ENCODE results near the gene CLPTM1L. TPM values are rescaled to one million over a fixed set of nuclear protein-coding genes. Genes with fewer than 3 reads are reported as not detected.

The CLPTM1L gene, protein sequence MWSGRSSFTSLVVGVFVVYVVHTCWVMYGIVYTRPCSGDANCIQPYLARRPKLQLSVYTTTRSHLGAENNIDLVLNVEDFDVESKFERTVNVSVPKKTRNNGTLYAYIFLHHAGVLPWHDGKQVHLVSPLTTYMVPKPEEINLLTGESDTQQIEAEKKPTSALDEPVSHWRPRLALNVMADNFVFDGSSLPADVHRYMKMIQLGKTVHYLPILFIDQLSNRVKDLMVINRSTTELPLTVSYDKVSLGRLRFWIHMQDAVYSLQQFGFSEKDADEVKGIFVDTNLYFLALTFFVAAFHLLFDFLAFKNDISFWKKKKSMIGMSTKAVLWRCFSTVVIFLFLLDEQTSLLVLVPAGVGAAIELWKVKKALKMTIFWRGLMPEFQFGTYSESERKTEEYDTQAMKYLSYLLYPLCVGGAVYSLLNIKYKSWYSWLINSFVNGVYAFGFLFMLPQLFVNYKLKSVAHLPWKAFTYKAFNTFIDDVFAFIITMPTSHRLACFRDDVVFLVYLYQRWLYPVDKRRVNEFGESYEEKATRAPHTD
- 49.2 TPM for polyA plus RNA-seq (2013, experiment 1 of 2)
- polyA plus RNA-seq (2013, experiment 2 of 2) = 50.1 TPM

DNA sequence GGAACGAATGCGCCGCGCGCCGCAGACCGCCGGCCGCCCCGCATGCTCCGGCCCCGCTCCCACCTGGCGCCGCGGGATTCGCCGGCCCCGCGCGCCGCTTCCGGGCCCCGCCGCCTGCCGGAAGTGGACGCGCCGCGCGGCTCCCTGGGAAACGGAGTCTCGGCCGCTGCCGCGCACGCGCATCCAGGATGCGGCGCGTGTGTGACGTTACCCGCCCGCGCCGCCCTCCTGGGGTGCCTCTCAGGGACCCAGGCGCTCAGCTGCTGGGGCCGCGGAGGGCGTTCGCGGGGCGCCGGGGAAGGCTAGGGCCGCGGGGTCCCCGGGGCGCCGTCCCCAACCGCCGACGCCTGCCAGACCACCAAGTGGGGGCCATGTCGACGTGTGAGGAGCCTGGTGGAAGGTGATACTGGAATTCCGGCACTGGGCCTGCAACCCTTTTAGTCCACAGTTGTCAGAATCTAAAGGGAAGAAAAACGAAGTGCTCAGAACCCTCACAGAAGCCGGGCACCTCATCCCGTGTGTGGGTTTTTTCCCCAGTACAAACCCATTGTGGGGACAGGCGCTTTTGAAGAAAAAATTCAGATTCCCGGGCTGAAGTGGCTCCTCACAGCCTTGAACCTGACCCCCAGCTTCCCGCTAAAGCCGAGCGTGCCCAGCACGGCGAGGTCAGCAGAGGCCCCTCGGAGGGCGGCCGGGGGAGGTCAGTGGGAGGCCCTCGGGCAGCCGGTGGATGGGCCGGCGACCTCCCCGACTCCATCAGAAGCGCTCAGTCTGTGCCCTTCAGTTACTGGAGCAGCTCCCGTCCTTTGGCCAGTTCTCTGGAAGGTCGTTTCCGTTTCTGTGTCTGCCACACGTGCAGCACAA, at the start of gene CLPTM1L:
Gene CLPTM1L, minus strand, starts transcription at position 125 of the 864 bp plus-strand sequence. CDS start 258 bp downstream, outside the sequence.
- Histone ChIP-seq H3K27me3 (ENCODE audit: control insufficient read depth in 3 of 3, insufficient read depth in 3 of 3, low read depth in 1 of 3, low read length in 3 of 3) (no peaks in the 10 kb centered on the region), H3K18ac (ENCODE audit: low read length) (peak within 1 kb of the TSS; percentile 94), H2BK120ac (ENCODE audit: low read depth, low read length) (no peak within 1 kb of the TSS), H4K8ac (ENCODE audit: low read depth, low read length) (peak within 1 kb of the TSS; percentile 65), H3K4ac (ENCODE audit: low read length) (no peak within 1 kb of the TSS), H3K36me3 (replicated peaks in 1 of 2; ENCODE audit: control insufficient read depth in 2 of 2, insufficient read depth in 2 of 2, low read length in 2 of 2) (peaks cover 25 to 32% of the 10 kb centered on the region in 2 donors), H3K23ac (ENCODE audit: low read depth, low read length, poor library complexity) (peak within 1 kb of the TSS; percentile 58), H2BK15ac (ENCODE audit: low read length) (no peak within 1 kb of the TSS), H2AK5ac (ENCODE audit: low read depth, low read length) (peak within 1 kb of the TSS; percentile 85), H4K91ac (ENCODE audit: low read depth, low read length, poor library complexity) (no peak within 1 kb of the TSS), H3K79me1 (ENCODE audit: low read depth, low read length) (peaks cover 15% of the 10 kb centered on the region), H2AFZ (ENCODE audit: low read length) (peak within 1 kb of the TSS; percentile 99), H3K4me3 (ENCODE audit: low read length in 2 of 2) (peak within 1 kb of the TSS; percentile 93 to 98), H3K4me1 (ENCODE audit: control insufficient read depth in 2 of 2, insufficient read depth in 1 of 2, low read depth in 1 of 2, low read length in 2 of 2) (peaks cover 7 to 8% of the 10 kb centered on the region in 2 donors), H2BK5ac (ENCODE audit: low read length) (peak within 1 kb of the TSS; percentile 1), H3K27ac (replicated peaks; ENCODE audit: low read length) (no peak within 1 kb of the TSS), H3K9ac (ENCODE audit: low read depth, low read length, poor library complexity) (peak within 1 kb of the TSS; percentile 89), H3K4me2 (ENCODE audit: insufficient read depth, low read length, poor library complexity, severe bottlenecking) (peak within 1 kb of the TSS; percentile 64), H2BK12ac (ENCODE audit: low read length) (no peak within 1 kb of the TSS), H3K9me3 (replicated peaks in 1 of 2; ENCODE audit: control insufficient read depth in 2 of 2, insufficient read depth in 1 of 2, low read depth in 1 of 2, low read length in 2 of 2) (peaks cover 0 to 1% of the 10 kb centered on the region in 2 donors), H3K14ac (ENCODE audit: low read length) (peak within 1 kb of the TSS; percentile 21)
- WGBS, 2 donors (ENCODE audit: extremely low coverage in 2 of 2, insufficient read length in 2 of 2, insufficient replicate concordance in 1 of 2) = no CpG with 5 or more reads among the region's 87 CpGs
- peak; percentile 88 for DNase-seq (ENCODE audit: low spot score)

DNA sequence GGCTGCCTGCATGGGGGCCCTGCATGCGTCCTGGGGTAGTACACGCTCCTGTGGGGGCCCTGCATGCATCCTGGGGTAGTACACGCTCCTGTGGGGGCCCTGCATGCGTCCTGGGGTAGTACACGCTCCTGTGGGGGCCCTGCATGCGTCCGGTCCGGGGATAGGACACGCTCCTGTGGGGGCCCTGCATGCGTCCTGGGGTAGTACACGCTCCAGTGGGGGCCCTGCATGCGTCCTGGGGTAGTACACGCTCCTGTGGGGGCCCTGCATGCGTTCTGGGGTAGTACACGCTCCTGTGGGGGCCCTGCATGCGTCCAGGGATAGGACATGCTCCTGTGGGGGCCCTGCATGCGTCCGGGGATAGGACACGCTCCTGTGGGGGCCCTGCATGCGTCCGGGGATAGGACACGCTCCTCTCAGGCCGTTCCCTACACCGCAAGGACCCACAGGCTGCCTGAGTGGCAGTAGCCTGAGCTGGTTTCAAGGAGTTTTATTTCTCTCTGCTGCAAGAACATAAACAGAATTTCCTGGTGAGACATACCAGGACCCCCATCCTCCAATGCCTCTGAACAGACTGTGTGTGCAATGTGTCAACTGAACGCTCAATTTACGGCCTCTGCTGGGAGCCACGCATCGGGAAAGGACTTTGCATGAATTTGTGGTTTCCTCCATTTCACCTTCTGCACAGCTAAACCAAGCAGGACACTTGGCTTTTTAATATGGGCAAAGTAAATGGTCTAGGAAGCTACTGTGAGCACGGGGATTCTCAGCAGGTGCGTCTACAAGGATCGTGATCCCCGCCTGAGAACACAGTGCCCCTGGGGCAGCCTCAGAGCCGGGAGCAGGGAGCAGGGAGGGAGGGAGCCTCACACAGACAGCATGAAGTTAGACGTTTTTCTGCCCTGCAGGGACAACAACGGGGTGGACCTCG, 48.9 kb upstream of the CLPTM1L start:
- Histone ChIP-seq H3K79me1 (ENCODE audit: low read depth, low read length) (no peaks in the 10 kb centered on the region), H3K9ac (ENCODE audit: low read depth, low read length, poor library complexity) (no peak overlapping the region), H3K36me3 (replicated peaks in 1 of 2; ENCODE audit: control insufficient read depth in 2 of 2, insufficient read depth in 2 of 2, low read length in 2 of 2) (no peaks in the 10 kb centered on the region), H3K4me2 (ENCODE audit: insufficient read depth, low read length, poor library complexity, severe bottlenecking) (peak overlapping the region; percentile 4), H3K4ac (ENCODE audit: low read length) (no peak overlapping the region), H3K4me1 (ENCODE audit: control insufficient read depth in 2 of 2, insufficient read depth in 1 of 2, low read depth in 1 of 2, low read length in 2 of 2) (no peaks in the 10 kb centered on the region), H2BK5ac (ENCODE audit: low read length) (peak overlapping the region; percentile 94), H2AK5ac (ENCODE audit: low read depth, low read length) (peak overlapping the region; percentile 3), H3K14ac (ENCODE audit: low read length) (peak overlapping the region; percentile 21), H3K27me3 (ENCODE audit: control insufficient read depth in 3 of 3, insufficient read depth in 3 of 3, low read depth in 1 of 3, low read length in 3 of 3) (peaks cover 0 to 58% (median 2%) of the 10 kb centered on the region in 3 experiments), H2AFZ (ENCODE audit: low read length) (no peak overlapping the region), H4K8ac (ENCODE audit: low read depth, low read length) (no peak overlapping the region), H2BK12ac (ENCODE audit: low read length) (no peak overlapping the region), H2BK15ac (ENCODE audit: low read length) (no peak overlapping the region), H3K9me3 (replicated peaks in 1 of 2; ENCODE audit: control insufficient read depth in 2 of 2, insufficient read depth in 1 of 2, low read depth in 1 of 2, low read length in 2 of 2) (peaks cover 0 to 3% of the 10 kb centered on the region in 2 donors), H3K23ac (ENCODE audit: low read depth, low read length, poor library complexity) (peak overlapping the region; percentile 80), H2BK120ac (ENCODE audit: low read depth, low read length) (no peak overlapping the region), H3K4me3 (ENCODE audit: low read length in 2 of 2) (no peak overlapping the region), H3K18ac (ENCODE audit: low read length) (peak overlapping the region; percentile 28), H3K27ac (replicated peaks; ENCODE audit: low read length) (no peak overlapping the region), H4K91ac (ENCODE audit: low read depth, low read length, poor library complexity) (no peak overlapping the region)
- no CpG with 5 or more reads among the region's 36 CpGs for WGBS, 2 donors (ENCODE audit: extremely low coverage in 2 of 2, insufficient read length in 2 of 2, insufficient replicate concordance in 1 of 2)
- no peak for DNase-seq (ENCODE audit: low spot score)

DNA sequence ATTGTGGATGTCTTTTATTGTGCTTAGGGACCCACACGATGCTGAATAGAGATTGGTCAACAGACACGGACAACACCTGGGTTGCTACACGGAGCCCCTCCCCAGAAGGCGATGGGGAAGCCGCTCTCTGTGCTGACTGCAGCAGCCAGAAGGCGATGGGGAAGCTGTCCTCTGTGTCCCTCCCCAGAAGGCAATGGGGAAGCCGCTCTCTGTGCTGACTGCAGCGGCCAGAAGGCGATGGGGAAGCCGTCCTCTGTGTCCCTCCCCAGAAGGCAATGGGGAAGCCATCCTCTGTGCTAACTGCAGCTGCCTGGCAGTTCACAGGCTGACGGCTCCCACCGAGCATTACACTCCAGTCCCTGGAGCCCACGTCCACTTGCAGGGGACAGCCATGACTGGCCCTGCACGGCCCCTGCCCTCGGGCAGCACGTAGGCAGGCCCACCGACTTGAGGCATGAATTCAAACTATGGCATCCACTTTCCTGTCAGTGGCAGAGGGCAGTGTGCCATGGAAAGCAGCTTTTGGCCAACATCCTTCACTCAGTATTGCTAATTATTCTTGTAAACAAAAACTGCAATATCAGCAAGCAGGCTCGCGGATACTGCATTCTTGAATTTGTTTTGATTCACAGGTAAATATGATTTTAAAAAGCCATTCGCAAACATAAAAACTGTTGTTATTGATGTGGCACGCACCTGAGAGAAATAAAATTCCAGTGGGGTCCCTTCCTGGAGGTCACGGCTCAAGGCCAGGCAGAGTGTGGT, 48.1 kb upstream of the CLPTM1L start:
- Histone ChIP-seq H3K4me1 (ENCODE audit: control insufficient read depth in 2 of 2, insufficient read depth in 1 of 2, low read depth in 1 of 2, low read length in 2 of 2) (no peaks in the 10 kb centered on the region), H2AFZ (ENCODE audit: low read length) (no peak overlapping the region), H2BK120ac (ENCODE audit: low read depth, low read length) (no peak overlapping the region), H3K9me3 (replicated peaks in 1 of 2; ENCODE audit: control insufficient read depth in 2 of 2, insufficient read depth in 1 of 2, low read depth in 1 of 2, low read length in 2 of 2) (peaks cover 0 to 2% of the 10 kb centered on the region in 2 donors), H3K4me3 (ENCODE audit: low read length in 2 of 2) (no peak overlapping the region), H3K36me3 (replicated peaks in 1 of 2; ENCODE audit: control insufficient read depth in 2 of 2, insufficient read depth in 2 of 2, low read length in 2 of 2) (peaks cover 0 to 2% of the 10 kb centered on the region in 2 donors), H2AK5ac (ENCODE audit: low read depth, low read length) (no peak overlapping the region), H2BK15ac (ENCODE audit: low read length) (no peak overlapping the region), H4K91ac (ENCODE audit: low read depth, low read length, poor library complexity) (no peak overlapping the region), H3K27me3 (ENCODE audit: control insufficient read depth in 3 of 3, insufficient read depth in 3 of 3, low read depth in 1 of 3, low read length in 3 of 3) (peaks cover 2 to 65% (median 9%) of the 10 kb centered on the region in 3 experiments), H3K9ac (ENCODE audit: low read depth, low read length, poor library complexity) (no peak overlapping the region), H3K4ac (ENCODE audit: low read length) (no peak overlapping the region), H4K8ac (ENCODE audit: low read depth, low read length) (peak overlapping the region; percentile 31), H3K79me1 (ENCODE audit: low read depth, low read length) (no peaks in the 10 kb centered on the region), H3K14ac (ENCODE audit: low read length) (no peak overlapping the region), H3K18ac (ENCODE audit: low read length) (no peak overlapping the region), H2BK5ac (ENCODE audit: low read length) (peak overlapping the region; percentile 35), H2BK12ac (ENCODE audit: low read length) (no peak overlapping the region), H3K23ac (ENCODE audit: low read depth, low read length, poor library complexity) (peak overlapping the region; percentile 82), H3K27ac (replicated peaks; ENCODE audit: low read length) (no peak overlapping the region), H3K4me2 (ENCODE audit: insufficient read depth, low read length, poor library complexity, severe bottlenecking) (peak overlapping the region; percentile 4)
- no CpG with 5 or more reads among the region's 22 CpGs for WGBS, 2 donors (ENCODE audit: extremely low coverage in 2 of 2, insufficient read length in 2 of 2, insufficient replicate concordance in 1 of 2)
- no peak for DNase-seq (ENCODE audit: low spot score)
